ENCODE results near the gene WDR88.
"Not testable (repeated sequence)": the region's sequence is repeated elsewhere in the genome, so short reads cannot be mapped to it uniquely, and the experiment has no call there.

WDR88 gene

DNA sequence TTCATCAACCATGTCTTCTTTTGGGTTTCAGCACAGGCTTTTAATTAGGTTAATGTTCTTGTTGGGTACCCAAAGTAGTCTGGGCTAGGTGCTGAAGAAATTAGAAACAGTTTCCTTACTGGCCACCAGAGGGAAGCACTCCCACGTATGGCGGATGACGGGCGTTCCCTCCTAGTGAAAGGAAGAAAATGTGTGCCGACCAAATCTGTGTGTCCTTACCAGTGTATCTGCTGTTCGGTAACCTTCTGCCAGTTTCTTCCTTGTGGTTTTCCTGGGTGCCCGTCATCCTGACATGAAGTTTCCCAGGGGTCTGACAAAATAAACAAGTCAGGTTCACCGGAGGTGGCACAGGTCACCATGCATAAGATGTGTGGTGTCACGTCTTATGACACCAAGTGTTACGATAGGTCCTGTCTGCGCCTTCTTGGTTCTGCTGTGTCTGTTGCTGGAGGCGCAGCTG is 6.0 kb upstream of the WDR88 start:
- H3K4me3 ChIP-seq (replicated peaks; ENCODE audit: insufficient read depth, low read length), result no peak overlapping the region
- no peak overlapping the region for H3K27ac ChIP-seq (replicated peaks)
- H3K27me3 ChIP-seq (ENCODE audit: insufficient read depth, poor library complexity, severe bottlenecking), result no peaks in the 10 kb centered on the region
- TF ChIP-seq POLR2AphosphoS5 (IDR thresholded peaks at IDR 0.05; ENCODE audit: low read depth), result no peak
- TF ChIP-seq, protein P1, sequence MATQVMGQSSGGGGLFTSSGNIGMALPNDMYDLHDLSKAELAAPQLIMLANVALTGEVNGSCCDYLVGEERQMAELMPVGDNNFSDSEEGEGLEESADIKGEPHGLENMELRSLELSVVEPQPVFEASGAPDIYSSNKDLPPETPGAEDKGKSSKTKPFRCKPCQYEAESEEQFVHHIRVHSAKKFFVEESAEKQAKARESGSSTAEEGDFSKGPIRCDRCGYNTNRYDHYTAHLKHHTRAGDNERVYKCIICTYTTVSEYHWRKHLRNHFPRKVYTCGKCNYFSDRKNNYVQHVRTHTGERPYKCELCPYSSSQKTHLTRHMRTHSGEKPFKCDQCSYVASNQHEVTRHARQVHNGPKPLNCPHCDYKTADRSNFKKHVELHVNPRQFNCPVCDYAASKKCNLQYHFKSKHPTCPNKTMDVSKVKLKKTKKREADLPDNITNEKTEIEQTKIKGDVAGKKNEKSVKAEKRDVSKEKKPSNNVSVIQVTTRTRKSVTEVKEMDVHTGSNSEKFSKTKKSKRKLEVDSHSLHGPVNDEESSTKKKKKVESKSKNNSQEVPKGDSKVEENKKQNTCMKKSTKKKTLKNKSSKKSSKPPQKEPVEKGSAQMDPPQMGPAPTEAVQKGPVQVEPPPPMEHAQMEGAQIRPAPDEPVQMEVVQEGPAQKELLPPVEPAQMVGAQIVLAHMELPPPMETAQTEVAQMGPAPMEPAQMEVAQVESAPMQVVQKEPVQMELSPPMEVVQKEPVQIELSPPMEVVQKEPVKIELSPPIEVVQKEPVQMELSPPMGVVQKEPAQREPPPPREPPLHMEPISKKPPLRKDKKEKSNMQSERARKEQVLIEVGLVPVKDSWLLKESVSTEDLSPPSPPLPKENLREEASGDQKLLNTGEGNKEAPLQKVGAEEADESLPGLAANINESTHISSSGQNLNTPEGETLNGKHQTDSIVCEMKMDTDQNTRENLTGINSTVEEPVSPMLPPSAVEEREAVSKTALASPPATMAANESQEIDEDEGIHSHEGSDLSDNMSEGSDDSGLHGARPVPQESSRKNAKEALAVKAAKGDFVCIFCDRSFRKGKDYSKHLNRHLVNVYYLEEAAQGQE (IDR thresholded peaks at IDR 0.05; ENCODE audit: insufficient replicate concordance, low read depth), result no peak
- no peak for TF ChIP-seq SPI1 (IDR thresholded peaks at IDR 0.05; ENCODE audit: borderline replicate concordance, low read depth)
- TF ChIP-seq, protein P2, sequence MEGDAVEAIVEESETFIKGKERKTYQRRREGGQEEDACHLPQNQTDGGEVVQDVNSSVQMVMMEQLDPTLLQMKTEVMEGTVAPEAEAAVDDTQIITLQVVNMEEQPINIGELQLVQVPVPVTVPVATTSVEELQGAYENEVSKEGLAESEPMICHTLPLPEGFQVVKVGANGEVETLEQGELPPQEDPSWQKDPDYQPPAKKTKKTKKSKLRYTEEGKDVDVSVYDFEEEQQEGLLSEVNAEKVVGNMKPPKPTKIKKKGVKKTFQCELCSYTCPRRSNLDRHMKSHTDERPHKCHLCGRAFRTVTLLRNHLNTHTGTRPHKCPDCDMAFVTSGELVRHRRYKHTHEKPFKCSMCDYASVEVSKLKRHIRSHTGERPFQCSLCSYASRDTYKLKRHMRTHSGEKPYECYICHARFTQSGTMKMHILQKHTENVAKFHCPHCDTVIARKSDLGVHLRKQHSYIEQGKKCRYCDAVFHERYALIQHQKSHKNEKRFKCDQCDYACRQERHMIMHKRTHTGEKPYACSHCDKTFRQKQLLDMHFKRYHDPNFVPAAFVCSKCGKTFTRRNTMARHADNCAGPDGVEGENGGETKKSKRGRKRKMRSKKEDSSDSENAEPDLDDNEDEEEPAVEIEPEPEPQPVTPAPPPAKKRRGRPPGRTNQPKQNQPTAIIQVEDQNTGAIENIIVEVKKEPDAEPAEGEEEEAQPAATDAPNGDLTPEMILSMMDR (IDR thresholded peaks at IDR 0.05; ENCODE audit: insufficient read depth, low read length), result peak; percentile 57
- TF ChIP-seq GABPA (IDR thresholded peaks at IDR 0.05; ENCODE audit: low read depth), result no peak
- peak; percentile 41 to 61 for DNase-seq (ENCODE audit: low read depth in 1 of 2, low spot score in 1 of 2)

DNA sequence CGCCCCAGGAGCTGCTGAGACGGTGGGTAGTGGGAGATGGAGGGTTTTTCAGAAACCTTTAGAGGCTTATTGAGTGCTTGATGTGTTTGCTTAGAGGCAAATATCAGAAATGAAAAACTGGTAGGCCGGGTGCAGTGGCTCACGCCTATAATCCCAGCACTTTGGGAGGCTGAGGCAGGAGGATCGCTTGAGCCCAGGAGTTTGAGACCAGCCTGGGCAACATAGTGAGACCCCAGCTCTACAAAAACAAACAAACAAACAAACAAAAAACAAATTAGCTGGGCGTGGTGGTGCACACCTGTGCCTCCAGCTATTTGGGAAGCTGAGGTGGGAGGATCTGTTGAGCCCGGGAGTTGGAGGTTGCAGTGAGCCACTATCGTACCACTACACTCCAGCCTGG is 5.2 kb upstream of the WDR88 start:
- DNase-seq (ENCODE audit: low read depth in 1 of 2, low spot score in 1 of 2); H3K27ac ChIP-seq (replicated peaks); H3K4me3 ChIP-seq (replicated peaks; ENCODE audit: insufficient read depth, low read length); H3K27me3 ChIP-seq (ENCODE audit: insufficient read depth, poor library complexity, severe bottlenecking): not testable (repeated sequence)

DNA sequence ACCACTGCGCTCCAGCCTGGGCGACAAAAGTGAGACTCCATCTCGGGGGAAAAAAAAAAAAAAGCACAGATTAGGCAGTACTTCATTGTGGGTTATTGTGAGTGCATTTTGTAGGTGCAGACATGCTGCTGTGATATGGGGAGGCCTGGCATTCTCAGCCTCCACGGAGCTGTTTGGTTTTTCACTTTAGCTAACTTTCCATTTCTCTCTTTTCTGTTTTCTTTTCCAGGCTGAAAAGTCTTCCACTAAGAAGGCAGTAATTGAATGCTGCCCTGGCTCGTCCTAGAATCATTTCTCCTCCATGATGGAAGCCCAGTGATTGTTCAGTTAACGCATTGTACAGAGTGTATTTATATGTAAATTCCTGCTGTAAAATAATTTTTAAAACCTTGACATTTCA is 2.0 kb upstream of the WDR88 start:
- no peaks in the 10 kb centered on the region for H3K27me3 ChIP-seq (ENCODE audit: insufficient read depth, poor library complexity, severe bottlenecking)
- H3K27ac ChIP-seq (replicated peaks), result no peak overlapping the region
- DNase-seq (ENCODE audit: low read depth in 1 of 2, low spot score in 1 of 2), result no peak
- H3K4me3 ChIP-seq (replicated peaks; ENCODE audit: insufficient read depth, low read length), result no peak overlapping the region
- no peak for TF ChIP-seq POLR2AphosphoS5 (IDR thresholded peaks at IDR 0.05; ENCODE audit: low read depth)
- no peak for TF ChIP-seq GABPA (IDR thresholded peaks at IDR 0.05; ENCODE audit: low read depth)
- no peak for TF ChIP-seq SPI1 (IDR thresholded peaks at IDR 0.05; ENCODE audit: borderline replicate concordance, low read depth)
- TF ChIP-seq, protein P2 (IDR thresholded peaks at IDR 0.05; ENCODE audit: insufficient read depth, low read length), result no peak
- TF ChIP-seq, protein P1 (IDR thresholded peaks at IDR 0.05; ENCODE audit: insufficient replicate concordance, low read depth), result no peak

DNA sequence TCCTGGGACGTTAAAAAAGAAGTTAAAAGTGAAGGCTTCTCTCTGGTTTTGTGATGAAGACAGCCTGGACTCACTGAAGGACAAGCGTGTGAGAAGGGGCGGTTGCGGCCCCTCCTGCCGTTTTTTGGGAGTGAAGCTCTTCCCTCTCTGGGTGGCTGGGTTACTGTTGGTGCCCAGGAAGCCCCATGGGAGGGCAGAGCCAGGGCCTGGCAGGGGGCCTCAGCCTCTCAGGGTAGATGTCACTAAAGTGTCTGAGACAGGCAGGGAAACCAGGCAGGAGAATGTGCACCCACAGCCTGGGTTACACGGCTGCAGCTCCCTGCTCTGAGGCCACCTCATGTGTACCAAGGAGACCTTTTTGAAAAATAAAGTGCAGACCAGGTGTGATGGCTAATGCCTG is 1.5 kb upstream of the WDR88 start:
- Histone ChIP-seq H3K27me3 (ENCODE audit: insufficient read depth, poor library complexity, severe bottlenecking) (no peaks in the 10 kb centered on the region), H3K27ac (replicated peaks) (no peak overlapping the region), H3K4me3 (replicated peaks; ENCODE audit: insufficient read depth, low read length) (no peak overlapping the region)
- no peak for DNase-seq (ENCODE audit: low read depth in 1 of 2, low spot score in 1 of 2)
- TF ChIP-seq GABPA (IDR thresholded peaks at IDR 0.05; ENCODE audit: low read depth), result no peak
- no peak for TF ChIP-seq SPI1 (IDR thresholded peaks at IDR 0.05; ENCODE audit: borderline replicate concordance, low read depth)
- TF ChIP-seq, protein P1 (IDR thresholded peaks at IDR 0.05; ENCODE audit: insufficient replicate concordance, low read depth), result no peak
- no peak for TF ChIP-seq POLR2AphosphoS5 (IDR thresholded peaks at IDR 0.05; ENCODE audit: low read depth)
- TF ChIP-seq, protein P2 (IDR thresholded peaks at IDR 0.05; ENCODE audit: insufficient read depth, low read length), result no peak
